ENCODE data around the gene VAPA. TPM values are rescaled to one million over a fixed set of nuclear protein-coding genes. Genes with fewer than 3 reads are reported as not detected.

The VAPA gene
- total RNA-seq, 1 donor from 2014 or later, result 99.8 TPM

DNA sequence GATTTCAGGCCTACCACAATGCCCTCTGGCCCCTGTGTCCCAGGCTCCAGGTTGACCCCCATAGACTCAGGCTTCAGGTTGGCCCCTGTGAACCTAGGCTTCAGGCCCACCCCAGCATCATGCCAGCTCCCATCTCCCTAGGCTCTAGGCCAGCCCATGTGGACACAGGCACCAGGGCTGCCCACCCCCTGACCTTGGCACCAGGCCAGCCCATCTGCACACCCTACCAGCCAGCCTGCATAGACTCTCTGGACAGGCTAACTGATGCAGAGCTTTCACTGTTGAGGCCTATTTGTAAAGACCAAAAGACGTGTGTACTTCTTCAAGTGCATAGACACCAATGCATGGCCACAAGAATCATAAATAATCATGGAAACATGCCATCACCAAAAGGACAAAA is 83.9 kb downstream of the VAPA start:
- DNase-seq (ENCODE audit: low read depth in 2 of 2), result no peak

DNA sequence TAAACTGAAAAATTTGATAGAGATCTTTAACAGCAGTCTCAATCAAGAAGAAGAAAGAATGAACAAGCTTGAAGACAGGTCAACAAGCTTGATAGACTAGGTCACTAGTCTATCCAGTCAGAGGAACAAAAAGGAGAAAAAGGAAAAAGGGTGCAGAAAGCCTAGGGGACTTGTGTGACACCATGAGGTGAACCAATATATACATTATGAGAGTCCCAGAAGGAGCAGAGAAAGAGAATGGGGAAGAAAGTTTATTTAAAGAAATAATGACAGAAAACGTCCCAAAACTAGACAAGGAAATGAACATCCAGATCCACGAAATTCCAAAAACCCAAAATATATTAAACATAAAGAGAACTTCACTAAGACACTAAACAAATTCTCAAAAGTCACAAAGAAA is 84.5 kb downstream of the VAPA start:
- DNase-seq (ENCODE audit: low read depth in 2 of 2), result no peak

DNA sequence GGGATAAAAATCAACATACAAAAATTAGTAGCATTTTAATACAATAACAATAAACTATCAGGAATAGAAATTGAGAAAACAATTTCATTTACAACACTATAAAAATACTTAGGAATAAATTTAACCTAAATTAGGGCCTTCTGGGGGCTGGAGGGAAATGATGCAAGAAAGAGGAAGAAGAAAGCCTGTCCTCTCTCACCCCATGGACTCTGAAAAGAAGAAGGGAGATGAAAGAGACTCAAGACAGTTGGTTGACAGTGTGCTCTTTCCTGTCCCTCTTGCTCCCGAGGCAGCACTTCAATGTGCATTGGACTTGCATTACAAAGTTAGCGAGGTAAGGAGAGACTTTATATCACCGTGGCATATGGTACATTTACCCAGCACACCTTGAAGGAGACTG is 88.5 kb downstream of the VAPA start:
- no peak for DNase-seq (ENCODE audit: low read depth in 2 of 2)

DNA sequence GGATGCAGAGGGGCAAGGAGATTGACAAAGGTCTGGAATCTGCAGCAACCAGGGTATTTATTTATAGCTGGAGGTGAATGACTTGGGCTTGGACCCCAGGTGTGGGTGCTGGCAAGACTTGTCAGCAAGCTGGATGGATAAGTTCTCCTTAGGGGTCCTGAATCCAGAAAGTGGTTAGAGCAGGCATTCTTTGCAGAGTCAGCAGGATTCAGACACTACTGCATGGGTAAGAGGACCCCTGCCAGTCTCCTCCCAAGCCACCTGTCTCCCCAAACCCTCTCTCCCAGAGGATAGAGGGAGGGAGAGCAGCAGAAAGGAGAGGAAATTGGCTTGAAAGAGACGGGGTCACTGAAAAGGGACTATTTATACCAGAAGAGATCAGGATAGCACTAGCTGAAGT is 89.5 kb downstream of the VAPA start:
- no peak for DNase-seq (ENCODE audit: low read depth in 2 of 2)

DNA sequence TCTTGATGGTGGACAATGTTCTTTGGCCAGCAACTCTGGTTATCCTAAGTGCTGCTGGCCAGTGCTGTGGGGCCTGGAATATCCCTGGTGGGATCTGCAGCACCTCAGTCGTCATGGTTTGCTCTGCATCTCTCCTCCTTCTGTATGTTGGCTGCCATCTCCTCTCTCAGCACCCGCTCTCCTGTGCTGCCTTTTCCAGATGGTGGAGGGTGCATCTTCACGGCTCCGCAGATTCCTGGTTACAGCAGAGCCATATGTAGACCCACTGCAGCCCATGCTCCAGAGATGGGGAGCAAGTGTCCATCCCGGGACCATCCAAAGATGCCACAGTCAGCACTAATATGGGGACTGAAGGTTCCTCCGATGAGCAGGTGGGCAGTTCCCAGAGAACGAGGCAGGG is 90.0 kb downstream of the VAPA start:
- DNase-seq (ENCODE audit: low read depth in 2 of 2), result no peak

DNA sequence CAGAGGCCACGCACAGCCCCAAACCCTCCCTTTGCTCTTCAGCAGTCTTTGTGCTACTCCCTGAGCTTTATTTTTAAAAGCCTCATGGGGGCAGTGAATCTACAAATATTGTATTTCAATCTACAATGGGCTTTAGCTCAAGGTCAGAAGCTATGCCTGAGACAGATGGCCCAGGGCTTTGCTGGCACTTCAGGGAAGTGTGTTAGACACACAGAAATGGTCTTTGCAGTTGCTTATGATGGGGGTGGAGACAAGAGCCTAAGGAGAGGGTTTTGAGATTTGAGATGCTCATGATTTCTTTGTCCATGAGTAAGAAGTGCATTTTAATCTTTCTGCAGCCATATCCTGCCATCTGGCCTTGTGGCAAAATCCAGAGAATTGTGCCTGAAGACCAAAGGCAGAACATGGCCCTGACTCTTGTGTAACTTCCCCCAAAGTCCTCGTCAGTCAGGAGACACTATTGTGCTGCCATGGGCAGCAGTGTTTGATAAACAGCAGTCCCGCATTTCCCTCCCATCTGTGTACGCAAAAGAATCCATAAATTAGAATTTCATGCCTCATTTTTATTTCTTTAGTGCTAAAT is 92.6 kb downstream of the VAPA start:
- DNase-seq (ENCODE audit: low read depth in 2 of 2), result peak in 1 of 2 donors; percentile 40

DNA sequence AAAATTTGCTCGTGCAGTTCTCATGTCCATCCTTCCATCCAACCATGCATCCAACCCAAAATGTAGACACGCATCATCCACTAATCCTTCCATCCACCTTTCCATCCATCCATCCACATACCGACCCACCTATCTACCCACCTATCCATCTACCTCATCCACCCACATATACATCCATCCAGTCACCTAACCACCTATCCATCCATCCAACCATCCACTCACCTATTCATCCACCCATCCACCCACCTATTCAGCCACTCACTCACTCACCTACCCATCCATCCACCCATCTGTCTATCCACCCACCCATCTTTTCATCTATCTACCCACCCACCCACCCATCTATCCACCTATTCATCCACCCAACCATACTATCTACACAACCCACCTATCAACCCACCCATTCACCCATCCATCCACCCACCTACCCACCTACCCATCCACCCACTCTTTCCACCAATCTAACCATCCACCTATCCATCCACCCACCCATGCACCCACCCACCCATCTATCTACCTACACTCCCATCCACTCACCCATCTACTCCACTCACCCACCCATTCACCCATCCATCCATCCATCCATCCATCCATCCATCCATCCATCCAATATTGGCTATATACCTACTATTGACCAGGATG is 94.3 kb downstream of the VAPA start:
- no peak for DNase-seq (ENCODE audit: low read depth in 2 of 2)

Other genes starting within 250 kb of the VAPA start
- gene RAB31, start 205.7 kb upstream of the VAPA start, total RNA-seq, result 28.8 and 44.0 TPM in 2 replicates
- under 0.01 TPM in 1 of 2 replicates, not detected in the other for gene TXNDC2, start 28.0 kb upstream of the VAPA start, total RNA-seq

All from lung microvascular endothelial cell (primary cell).